Activated CD8-positive, alpha-beta memory T cell treated with anti-CD3 and anti-CD28 coated beads for 24 hours (primary cell): ENCODE results near the gene PEMT.
A peak's percentile ranks its signal among the peaks of the same experiment; 100 is the strongest.
"Not testable (repeated sequence)": the region's sequence is repeated elsewhere in the genome, so short reads cannot be mapped to it uniquely, and the experiment has no call there.

ENCODE experiments used
- DNase-seq: peaks from one replicate; pipeline ENCODE4 v3.0.0-alpha.2; 2020

PEMT gene

GRCh38 chr17:17591355-17592298 lies at the start of gene PEMT:
PEMT (minus strand) TSS chr17:17591708; CDS start chr17:17591626, 82 bp downstream.
- peak; percentile 96 for DNase-seq

GRCh38 chr17:17639661-17640270 lies 48.3 kb upstream of the PEMT start:
- not testable (repeated sequence) for DNase-seq

GRCh38 chr17:17638467-17638866 lies 47.0 kb upstream of the PEMT start:
- DNase-seq = no peak

- no peak for DNase-seq
Observed at GRCh38 chr17:17636272-17636885, 44.9 kb upstream of the PEMT start.

DNA sequence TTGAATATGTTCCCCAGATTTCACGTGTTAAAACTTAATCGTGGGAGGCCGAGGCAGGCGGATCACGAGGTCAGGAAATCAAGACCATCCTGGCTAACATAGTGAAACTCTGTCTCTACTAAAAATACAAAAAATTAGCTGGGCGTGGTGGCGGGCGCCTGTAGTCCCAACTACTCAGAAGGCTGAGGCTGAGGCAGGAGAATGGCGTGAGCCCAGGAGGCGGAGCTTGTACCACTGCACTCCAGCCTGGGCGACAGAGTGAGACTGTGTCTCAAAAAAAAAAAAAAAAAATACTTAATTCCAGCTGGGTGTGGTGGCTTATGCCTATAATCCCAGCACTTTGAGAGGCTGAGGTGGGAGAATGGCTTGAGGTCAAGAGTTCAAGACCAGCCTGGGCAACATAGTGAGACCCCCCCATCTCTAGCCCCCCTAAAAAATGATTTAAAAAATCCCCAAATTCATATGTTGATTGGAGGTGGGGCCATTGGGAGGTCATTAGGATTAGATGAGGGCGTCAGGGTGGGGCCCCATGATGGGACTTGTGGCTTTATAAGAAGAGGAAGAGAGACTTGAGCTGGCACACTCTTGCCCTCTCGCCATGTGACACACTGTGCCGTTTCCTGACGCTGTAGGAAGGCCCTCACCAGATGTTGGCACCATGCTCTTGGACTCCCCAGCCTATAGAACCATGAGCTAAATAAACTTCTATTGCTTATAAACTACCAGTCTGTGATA lies 44.2 kb upstream of the PEMT start:
- DNase-seq = not testable (repeated sequence)

- DNase-seq = no peak
Observed at GRCh38 chr17:17635126-17635525, 43.6 kb upstream of the PEMT start.

DNA sequence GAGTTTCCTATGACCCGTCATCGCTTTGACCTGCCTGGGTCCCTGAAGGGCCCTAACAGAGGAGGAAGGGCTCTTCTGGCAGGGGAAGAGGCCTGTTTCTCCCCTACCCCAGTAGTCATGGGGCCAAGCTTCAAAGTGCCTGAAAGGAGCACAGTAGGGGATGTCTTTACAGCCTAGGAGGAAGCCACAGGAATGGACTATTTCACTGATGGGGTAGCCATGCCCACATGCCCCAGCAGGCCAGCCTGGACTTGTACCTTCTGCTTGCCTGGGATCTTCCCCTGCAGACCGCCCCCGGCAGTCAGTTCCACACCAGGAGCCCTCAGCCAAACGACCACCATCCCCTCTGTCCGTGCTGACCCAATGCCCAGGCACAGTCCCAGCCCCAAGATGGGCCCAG lies 41.8 kb upstream of the PEMT start:
- DNase-seq = no peak

GRCh38 chr17:17632690-17633089 lies 41.2 kb upstream of the PEMT start:
- DNase-seq = not testable (repeated sequence)

GRCh38 chr17:17628388-17629008 lies 37.0 kb upstream of the PEMT start:
- peak; percentile 77 for DNase-seq

GRCh38 chr17:17626840-17627239 lies 35.3 kb upstream of the PEMT start:
- no peak for DNase-seq

- no peak for DNase-seq
Observed at GRCh38 chr17:17626151-17626805, 34.8 kb upstream of the PEMT start.

DNA sequence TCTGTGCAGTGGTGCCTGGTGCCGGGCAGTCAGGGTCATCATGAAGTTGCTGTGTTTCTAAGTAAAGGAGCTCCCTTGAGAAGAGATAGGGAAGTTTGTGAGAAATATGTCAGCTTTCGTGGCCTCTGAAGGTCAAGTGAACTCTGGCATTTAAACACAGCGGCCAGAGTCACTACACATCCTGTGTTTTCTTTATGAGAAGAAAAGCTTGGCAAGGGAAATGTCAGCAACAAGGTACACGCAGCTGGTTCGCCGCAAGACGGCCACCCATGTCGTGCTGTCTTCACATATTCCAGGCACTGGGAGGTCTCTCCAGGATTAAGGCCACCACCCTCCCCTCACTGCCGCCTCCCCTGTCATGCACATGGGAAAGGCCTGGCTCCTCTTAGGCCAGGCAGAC lies 33.2 kb upstream of the PEMT start:
- DNase-seq = no peak

GRCh38 chr17:17623904-17624303 lies 32.4 kb upstream of the PEMT start:
- DNase-seq = no peak

DNA sequence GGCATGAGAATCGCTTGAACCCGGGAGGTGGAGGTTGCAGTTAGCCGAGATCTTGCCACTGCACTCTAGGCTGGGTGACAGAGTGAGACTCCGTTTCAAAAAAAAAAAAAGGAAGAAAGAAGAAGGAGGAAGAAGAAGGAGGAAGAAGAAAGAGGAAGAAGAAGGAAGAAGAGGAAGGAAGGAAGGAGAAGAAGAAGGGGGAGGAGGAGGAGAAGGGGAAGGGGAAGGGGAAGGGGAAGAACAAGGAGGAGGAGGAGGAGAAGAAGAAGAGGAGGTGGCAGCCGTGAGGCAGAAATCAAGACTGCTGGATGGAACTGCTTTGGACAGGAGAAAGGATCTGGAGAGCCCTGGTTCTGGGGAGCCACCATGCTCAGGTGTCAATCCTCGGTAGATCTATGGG lies 29.7 kb upstream of the PEMT start:
- no peak for DNase-seq

DNA sequence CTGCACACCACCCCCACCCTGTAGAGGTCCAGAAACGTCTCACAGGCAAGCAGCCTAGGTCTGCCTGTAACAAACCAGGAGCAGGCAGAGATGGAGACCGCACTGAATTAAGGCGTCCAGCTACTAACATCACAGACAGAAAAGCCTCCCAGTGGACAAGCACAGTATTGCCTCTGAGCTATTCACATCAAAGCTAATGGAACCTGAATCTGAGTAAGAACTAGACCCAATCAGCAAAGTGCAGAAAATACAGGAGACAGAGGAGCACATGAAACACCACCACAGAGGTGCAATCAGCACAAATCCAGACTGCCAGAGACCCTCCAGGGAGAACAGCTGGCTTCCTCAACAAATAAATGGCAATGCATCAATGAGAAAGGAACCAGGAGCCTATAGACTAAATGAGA lies 22.2 kb upstream of the PEMT start:
- DNase-seq = peak; percentile 71

- no peak for DNase-seq
Observed at GRCh38 chr17:17612085-17613022, 20.8 kb upstream of the PEMT start.

GRCh38 chr17:17609121-17609520 lies 17.6 kb upstream of the PEMT start:
- no peak for DNase-seq

DNA sequence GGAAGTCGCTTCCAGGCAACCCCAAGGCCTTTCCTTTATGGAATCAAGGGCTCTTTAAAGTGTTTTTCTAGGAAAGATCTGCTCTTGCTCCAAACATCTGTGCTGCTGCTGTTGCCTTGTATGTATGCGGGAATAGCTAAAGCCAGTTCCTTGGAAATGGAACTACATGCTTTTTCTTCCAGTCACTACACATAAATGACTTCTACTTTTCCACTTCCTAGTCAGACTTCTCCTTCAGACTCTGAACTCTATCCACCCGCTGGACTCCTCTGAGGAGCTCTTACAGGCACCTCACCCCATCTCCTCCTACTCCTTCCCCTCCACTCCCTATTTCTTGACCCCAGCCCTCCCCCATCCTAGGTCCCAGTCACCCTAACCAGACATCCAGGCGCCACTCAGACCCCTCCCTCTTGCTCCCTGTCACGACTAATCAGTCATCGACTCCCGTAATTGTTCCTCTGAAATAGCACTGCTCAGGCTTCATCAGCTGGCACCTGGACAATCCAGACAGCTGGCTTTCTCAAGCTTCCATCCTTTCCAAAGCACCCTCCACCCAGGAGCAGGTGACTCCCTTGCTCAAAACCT lies 15.0 kb upstream of the PEMT start:
- DNase-seq = no peak

- DNase-seq = no peak
Observed at GRCh38 chr17:17605729-17606088, 14.2 kb upstream of the PEMT start.

- no peak for DNase-seq
Observed at GRCh38 chr17:17605083-17605728, 13.7 kb upstream of the PEMT start.
